ENCODE data around the gene MST1R. TPM values are rescaled to one million over a fixed set of nuclear protein-coding genes. Genes with fewer than 3 reads are reported as not detected.
"Not testable (repeated sequence)": the region's sequence is repeated elsewhere in the genome, so short reads cannot be mapped to it uniquely, and the experiment has no call there.

The MST1R gene
- total RNA-seq, 1 experiment from 2014 or later, result not detected

GRCh38 chr3:49925485-49925884 is 21.8 kb upstream of the MST1R start:
- Histone ChIP-seq H3K27ac (no peak overlapping the region), H3K36me3 (no peaks in the 10 kb centered on the region), H3K27me3 (no peaks in the 10 kb centered on the region), H3K4me3 (no peak overlapping the region), H3K9me3 (replicated peaks) (no peaks in the 10 kb centered on the region), H3K4me1 (no peaks in the 10 kb centered on the region)
- no peak for DNase-seq

DNA sequence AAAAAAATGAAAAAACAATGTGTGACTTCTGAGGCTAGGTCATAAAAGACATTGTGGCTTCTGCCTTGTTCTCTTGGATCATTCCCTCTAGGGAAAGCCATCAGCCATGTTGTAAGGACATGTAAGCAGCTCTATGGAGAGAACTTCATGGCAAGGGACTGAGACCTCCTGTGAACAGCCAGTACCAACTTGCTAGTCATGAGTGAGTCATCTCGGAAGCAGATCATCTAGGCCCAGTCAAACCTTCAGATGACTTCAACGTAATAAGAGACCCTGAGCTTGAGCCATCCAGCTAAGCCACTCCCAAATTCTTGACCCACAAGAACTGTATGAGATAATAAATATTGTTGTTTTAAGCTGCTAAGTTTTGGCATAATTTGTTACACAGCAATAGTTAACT is 21.0 kb upstream of the MST1R start:
- Histone ChIP-seq H3K4me1 (no peaks in the 10 kb centered on the region), H3K4me3 (no peak overlapping the region), H3K36me3 (no peaks in the 10 kb centered on the region), H3K27ac (no peak overlapping the region), H3K27me3 (no peaks in the 10 kb centered on the region), H3K9me3 (replicated peaks) (no peaks in the 10 kb centered on the region)
- DNase-seq, result no peak

- H3K9me3 ChIP-seq (replicated peaks); DNase-seq: not testable (repeated sequence)
Measured at GRCh38 chr3:49917806-49918590, 14.3 kb upstream of the MST1R start.

GRCh38 chr3:49916686-49917085 is 13.0 kb upstream of the MST1R start:
- Histone ChIP-seq H3K9me3 (replicated peaks) (no peaks in the 10 kb centered on the region), H3K27ac (no peak overlapping the region), H3K4me1 (no peaks in the 10 kb centered on the region), H3K4me3 (no peak overlapping the region), H3K27me3 (no peaks in the 10 kb centered on the region), H3K36me3 (no peaks in the 10 kb centered on the region)
- no peak for DNase-seq

More at GRCh38 chr3:49917806-49918590, 14.3 kb upstream of the MST1R start:
- H3K36me3 ChIP-seq, H3K27me3 ChIP-seq, H3K4me1 ChIP-seq, H3K27ac ChIP-seq, H3K4me3 ChIP-seq: not testable (repeated sequence)

DNA sequence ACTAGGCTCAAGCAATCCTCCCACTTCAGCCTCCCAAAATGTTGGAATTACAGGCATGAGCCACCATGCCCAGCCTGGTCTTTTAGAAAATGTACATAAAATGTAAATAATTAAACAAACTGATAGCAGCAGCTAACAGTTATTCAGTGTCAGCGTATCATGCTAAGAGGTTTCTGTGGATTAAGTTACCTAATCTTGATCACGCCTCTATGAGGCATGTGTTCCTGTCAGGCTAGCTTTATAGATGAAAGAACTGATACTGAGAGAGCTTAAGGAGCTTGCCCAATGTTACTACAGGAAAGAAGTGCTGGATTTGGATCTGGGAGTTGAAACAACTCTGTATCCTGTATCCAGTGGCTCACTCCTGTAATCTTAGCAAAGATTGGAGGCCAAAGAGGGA is 11.2 kb upstream of the MST1R start:
- no peaks in the 10 kb centered on the region for H3K4me1 ChIP-seq
- H3K27me3 ChIP-seq, result no peaks in the 10 kb centered on the region
- no peaks in the 10 kb centered on the region for H3K9me3 ChIP-seq (replicated peaks)
- no peaks in the 10 kb centered on the region for H3K36me3 ChIP-seq
- H3K4me3 ChIP-seq, result no peak overlapping the region
- DNase-seq, result no peak
- no peak overlapping the region for H3K27ac ChIP-seq

GRCh38 chr3:49912881-49913281 is 9.2 kb upstream of the MST1R start:
- Histone ChIP-seq H3K27me3 (no peaks in the 10 kb centered on the region), H3K4me3 (no peak overlapping the region), H3K27ac (no peak overlapping the region), H3K9me3 (replicated peaks) (no peaks in the 10 kb centered on the region), H3K36me3 (no peaks in the 10 kb centered on the region), H3K4me1 (no peaks in the 10 kb centered on the region)
- no peak for DNase-seq

- Histone ChIP-seq H3K9me3 (replicated peaks) (no peaks in the 10 kb centered on the region), H3K4me3 (no peak overlapping the region), H3K27ac (no peak overlapping the region), H3K4me1 (no peaks in the 10 kb centered on the region), H3K27me3 (no peaks in the 10 kb centered on the region), H3K36me3 (no peaks in the 10 kb centered on the region)
- DNase-seq, result no peak
Measured at GRCh38 chr3:49911611-49912010, 7.9 kb upstream of the MST1R start.

DNA sequence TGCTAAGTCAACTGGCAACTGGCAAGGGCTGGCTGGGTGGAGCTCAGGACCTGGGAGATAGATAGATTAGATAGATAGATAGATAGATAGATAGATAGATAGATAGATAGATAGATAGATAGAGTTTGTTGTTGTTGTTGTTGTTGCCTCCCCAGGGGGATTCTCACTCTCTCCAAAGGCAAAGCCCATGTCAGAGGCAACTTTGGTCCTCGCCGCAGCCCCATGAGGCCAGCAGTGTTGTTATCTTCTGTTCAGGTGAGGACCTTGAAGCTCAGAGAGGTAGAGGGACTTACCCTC is 7.4 kb upstream of the MST1R start:
- Histone ChIP-seq H3K9me3 (replicated peaks) (no peaks in the 10 kb centered on the region), H3K4me3 (no peak overlapping the region), H3K27ac (no peak overlapping the region), H3K27me3 (no peaks in the 10 kb centered on the region), H3K4me1 (no peaks in the 10 kb centered on the region), H3K36me3 (no peaks in the 10 kb centered on the region)
- no peak for DNase-seq

GRCh38 chr3:49910409-49911123 is 6.9 kb upstream of the MST1R start:
- no peak for DNase-seq
- no peaks in the 10 kb centered on the region for H3K36me3 ChIP-seq
- H3K27me3 ChIP-seq, result no peaks in the 10 kb centered on the region
- no peak overlapping the region for H3K4me3 ChIP-seq
- H3K9me3 ChIP-seq (replicated peaks), result no peaks in the 10 kb centered on the region
- H3K4me1 ChIP-seq, result no peaks in the 10 kb centered on the region
- no peak overlapping the region for H3K27ac ChIP-seq

DNA sequence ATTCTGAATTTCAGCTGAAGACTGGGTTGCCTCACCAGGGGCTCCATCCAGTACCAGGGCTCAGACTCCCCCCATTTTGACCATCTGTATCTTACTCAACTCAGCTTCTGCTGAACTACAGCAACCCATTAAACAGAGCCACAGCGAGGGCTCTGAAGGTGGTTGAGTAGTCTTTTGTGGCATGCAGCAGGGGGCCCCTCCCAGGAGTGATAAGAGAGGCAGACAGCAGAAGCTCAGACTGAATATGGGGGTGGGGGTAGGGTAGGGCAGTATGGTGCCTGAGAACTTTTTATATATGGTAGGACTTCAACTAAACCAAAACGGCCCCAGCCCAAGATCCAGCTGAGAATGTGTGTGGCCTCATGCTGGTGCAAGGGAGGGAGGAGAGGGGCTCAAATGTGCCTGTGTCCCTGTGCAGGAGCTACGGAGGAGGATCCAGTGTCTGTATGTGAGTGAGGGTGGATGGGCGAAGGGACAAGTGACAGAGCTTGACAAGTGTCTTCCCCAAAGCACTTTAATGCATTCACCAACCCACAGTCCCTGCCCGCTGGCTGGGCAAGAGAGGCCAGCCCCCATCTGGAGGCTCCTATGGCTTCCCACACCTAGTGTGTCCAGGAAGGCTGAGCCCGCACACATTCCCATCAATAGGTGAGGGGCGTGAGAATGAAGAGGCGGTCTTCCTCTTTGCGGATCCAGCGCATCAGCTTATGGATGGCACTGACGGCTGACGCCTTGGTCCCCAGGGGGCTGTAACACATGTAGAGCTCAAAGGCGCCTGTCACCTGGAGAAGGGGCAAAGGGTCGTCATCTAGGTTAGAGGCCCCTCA is 4.9 kb upstream of the MST1R start:
- no peaks in the 10 kb centered on the region for H3K9me3 ChIP-seq (replicated peaks)
- no peak for DNase-seq
- no peaks in the 10 kb centered on the region for H3K36me3 ChIP-seq

GRCh38 chr3:49906073-49906743 is 2.5 kb upstream of the MST1R start:
- no peaks in the 10 kb centered on the region for H3K36me3 ChIP-seq
- no peaks in the 10 kb centered on the region for H3K4me1 ChIP-seq
- H3K9me3 ChIP-seq (replicated peaks), result no peaks in the 10 kb centered on the region
- H3K27me3 ChIP-seq, result no peaks in the 10 kb centered on the region
- peak; percentile 31 to 44 for DNase-seq
- no peak overlapping the region for H3K27ac ChIP-seq
- H3K4me3 ChIP-seq, result no peak overlapping the region

More for the DNA sequence above, 4.9 kb upstream of the MST1R start:
- Histone ChIP-seq H3K4me1 (no peaks in the 10 kb centered on the region), H3K4me3 (no peak overlapping the region), H3K27ac (no peak overlapping the region), H3K27me3 (no peaks in the 10 kb centered on the region)

GRCh38 chr3:49904448-49904847 is 775 bp upstream of the MST1R start:
- not testable (repeated sequence) for H3K27me3 ChIP-seq; H3K4me3 ChIP-seq; H3K36me3 ChIP-seq; H3K9me3 ChIP-seq (replicated peaks); H3K4me1 ChIP-seq; H3K27ac ChIP-seq; DNase-seq

GRCh38 chr3:49902511-49903345 is 945 bp downstream of the MST1R start:
- no peak for DNase-seq
- Histone ChIP-seq H3K27ac (no peak overlapping the region), H3K4me1 (no peaks in the 10 kb centered on the region), H3K9me3 (replicated peaks) (no peaks in the 10 kb centered on the region), H3K4me3 (no peak overlapping the region), H3K36me3 (no peaks in the 10 kb centered on the region), H3K27me3 (no peaks in the 10 kb centered on the region)
